ENCODE results near the gene SSPN.

The SSPN gene

DNA sequence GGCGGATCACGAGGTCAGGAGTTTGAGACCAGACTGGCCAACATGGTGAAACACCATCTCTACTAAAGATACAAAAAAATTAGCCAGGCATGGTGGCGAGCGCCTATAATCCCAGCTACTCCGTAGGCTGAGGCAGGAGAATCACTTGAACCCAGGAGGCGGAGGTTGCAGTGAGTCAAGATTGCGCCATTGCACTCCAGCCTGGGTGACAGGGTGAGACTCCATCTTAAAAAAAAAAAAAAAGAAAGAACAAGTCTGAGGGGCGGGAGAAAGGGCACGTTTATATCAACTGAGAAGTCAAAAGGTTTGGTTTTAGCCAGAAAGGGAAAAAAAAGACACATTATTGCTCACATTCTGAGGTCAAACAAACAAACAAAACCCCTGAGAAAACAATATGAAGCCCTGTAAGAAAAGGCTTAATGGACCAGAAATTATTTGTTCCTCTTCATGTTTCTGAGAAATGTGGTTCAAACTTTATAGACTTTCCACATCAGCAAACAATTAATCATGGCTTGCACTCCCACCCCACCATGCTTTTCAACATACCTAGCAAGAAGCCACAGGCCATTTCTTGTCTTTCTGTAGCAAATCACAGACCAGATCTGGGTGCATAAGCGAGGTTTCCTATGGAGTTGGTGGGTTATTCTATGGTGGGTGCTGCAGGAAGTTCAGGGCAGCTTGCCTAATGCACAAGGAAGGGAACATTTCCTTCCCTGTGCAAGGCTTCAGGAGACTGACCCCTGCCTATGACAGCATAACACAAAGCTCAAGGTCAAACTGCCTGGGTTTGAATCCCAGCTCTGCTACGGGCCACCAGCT lies 80.1 kb downstream of the SSPN start:
- peak overlapping the region; percentile 55 for H2AFZ ChIP-seq (ENCODE audit: low read length, unreplicated experiment)

DNA sequence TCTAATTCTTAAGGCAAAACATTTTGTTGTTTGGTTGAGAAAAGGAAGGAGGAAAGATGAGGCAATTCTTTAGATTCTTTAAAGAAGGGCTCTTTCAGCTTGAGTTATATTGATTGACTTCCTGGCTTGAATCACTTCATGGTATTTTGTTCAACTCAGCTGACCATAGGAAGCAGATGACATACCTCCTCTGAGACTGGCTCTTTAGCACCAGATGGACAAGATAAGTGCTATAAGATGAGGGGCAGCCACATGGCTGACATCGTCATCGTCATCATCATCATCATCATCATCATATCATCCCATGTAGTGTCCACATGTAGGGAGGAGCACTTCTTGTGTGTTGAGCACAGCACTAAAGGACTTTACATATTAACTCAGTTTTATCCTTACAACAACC lies 81.3 kb downstream of the SSPN start:
- H3K79me2 ChIP-seq (ENCODE audit: control insufficient read depth, insufficient read depth, low read length, unreplicated experiment), result no peaks in the 10 kb centered on the region
- no peak overlapping the region for H3K4me3 ChIP-seq (ENCODE audit: low read depth, low read length)
- no peaks in the 10 kb centered on the region for H3K27me3 ChIP-seq (ENCODE audit: insufficient read depth, low read length)
- no peak overlapping the region for H3K27ac ChIP-seq (ENCODE audit: low read depth, low read length)
- no peaks in the 10 kb centered on the region for H3K36me3 ChIP-seq (ENCODE audit: insufficient read depth, low read length)
- no peak overlapping the region for H2AFZ ChIP-seq (ENCODE audit: low read length, unreplicated experiment)
- peaks cover 46% of the 10 kb centered on the region for H3K4me1 ChIP-seq (ENCODE audit: control insufficient read depth, insufficient read depth, low read length, unreplicated experiment)

More for the DNA sequence above, 80.1 kb downstream of the SSPN start:
- H3K79me2 ChIP-seq (ENCODE audit: control insufficient read depth, insufficient read depth, low read length, unreplicated experiment), result no peaks in the 10 kb centered on the region
- peaks cover 56% of the 10 kb centered on the region for H3K4me1 ChIP-seq (ENCODE audit: control insufficient read depth, insufficient read depth, low read length, unreplicated experiment)
- H3K27me3 ChIP-seq (ENCODE audit: insufficient read depth, low read length), result no peaks in the 10 kb centered on the region
- H3K4me3 ChIP-seq (ENCODE audit: low read depth, low read length), result peak overlapping the region; percentile 23
- no peaks in the 10 kb centered on the region for H3K36me3 ChIP-seq (ENCODE audit: insufficient read depth, low read length)
- peak overlapping the region; percentile 97 for H3K27ac ChIP-seq (ENCODE audit: low read depth, low read length)

DNA sequence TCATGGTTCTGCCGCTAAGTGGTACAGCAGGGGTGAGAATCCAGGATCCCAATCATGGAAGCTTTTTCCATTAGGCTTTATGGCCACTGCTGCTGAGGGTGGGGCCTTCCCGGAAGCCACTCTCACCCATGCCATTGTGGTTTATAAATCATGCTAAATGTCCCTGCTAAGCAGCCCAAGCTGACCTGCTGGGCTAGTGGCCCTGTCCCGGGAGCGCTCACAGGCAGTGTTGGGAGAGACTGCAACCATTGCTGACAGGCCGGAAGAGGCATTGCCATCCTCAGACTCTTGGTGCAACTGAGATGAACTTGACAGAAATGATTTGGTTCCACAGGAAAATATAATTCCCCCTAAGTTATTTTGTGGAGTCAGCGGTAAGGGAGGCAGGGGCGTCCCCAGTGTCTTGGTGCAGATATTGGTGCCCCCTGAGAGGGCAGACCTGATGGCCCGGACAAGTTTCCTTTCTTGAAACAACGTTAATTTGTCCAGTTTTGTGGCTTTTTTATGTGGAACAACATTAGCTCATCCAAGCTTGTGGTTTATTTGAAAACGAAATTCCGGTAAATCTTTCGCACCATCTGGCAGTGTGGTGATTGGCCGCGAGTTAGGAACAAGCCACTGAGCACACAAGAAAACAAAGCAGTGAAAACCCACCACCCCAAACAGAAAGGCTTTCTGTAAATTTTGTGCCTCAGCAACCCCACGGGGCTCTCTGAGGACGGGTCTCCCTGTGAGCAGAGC lies 82.3 kb downstream of the SSPN start:
- Histone ChIP-seq H3K36me3 (ENCODE audit: insufficient read depth, low read length) (no peaks in the 10 kb centered on the region), H3K4me3 (ENCODE audit: low read depth, low read length) (no peak overlapping the region), H2AFZ (ENCODE audit: low read length, unreplicated experiment) (no peak overlapping the region), H3K79me2 (ENCODE audit: control insufficient read depth, insufficient read depth, low read length, unreplicated experiment) (no peaks in the 10 kb centered on the region), H3K4me1 (ENCODE audit: control insufficient read depth, insufficient read depth, low read length, unreplicated experiment) (peaks cover 36% of the 10 kb centered on the region), H3K27ac (ENCODE audit: low read depth, low read length) (no peak overlapping the region), H3K27me3 (ENCODE audit: insufficient read depth, low read length) (no peaks in the 10 kb centered on the region)

DNA sequence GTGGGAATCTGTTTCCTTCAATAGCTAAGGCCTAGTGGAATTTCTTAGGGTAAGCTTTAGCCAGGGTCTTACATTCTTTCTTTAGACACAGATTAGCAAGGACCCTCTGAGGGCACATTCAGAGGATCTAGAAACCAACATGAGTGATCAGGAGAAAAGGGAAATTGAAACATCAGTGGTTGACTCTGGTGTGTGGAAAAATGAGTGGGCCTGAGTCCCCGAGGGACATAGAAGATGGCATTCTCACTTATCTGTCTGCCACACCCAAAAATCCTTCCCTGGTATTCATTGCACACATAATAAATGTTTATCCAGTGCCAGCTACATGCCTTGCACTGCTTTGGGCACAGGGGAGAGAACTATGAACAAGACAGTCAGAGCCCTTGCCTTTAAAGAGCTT lies 82.9 kb downstream of the SSPN start:
- no peak overlapping the region for H3K27ac ChIP-seq (ENCODE audit: low read depth, low read length)
- H3K4me1 ChIP-seq (ENCODE audit: control insufficient read depth, insufficient read depth, low read length, unreplicated experiment), result peaks cover 32% of the 10 kb centered on the region
- H3K27me3 ChIP-seq (ENCODE audit: insufficient read depth, low read length), result no peaks in the 10 kb centered on the region
- H3K79me2 ChIP-seq (ENCODE audit: control insufficient read depth, insufficient read depth, low read length, unreplicated experiment), result no peaks in the 10 kb centered on the region
- no peak overlapping the region for H2AFZ ChIP-seq (ENCODE audit: low read length, unreplicated experiment)
- no peaks in the 10 kb centered on the region for H3K36me3 ChIP-seq (ENCODE audit: insufficient read depth, low read length)
- no peak overlapping the region for H3K4me3 ChIP-seq (ENCODE audit: low read depth, low read length)

DNA sequence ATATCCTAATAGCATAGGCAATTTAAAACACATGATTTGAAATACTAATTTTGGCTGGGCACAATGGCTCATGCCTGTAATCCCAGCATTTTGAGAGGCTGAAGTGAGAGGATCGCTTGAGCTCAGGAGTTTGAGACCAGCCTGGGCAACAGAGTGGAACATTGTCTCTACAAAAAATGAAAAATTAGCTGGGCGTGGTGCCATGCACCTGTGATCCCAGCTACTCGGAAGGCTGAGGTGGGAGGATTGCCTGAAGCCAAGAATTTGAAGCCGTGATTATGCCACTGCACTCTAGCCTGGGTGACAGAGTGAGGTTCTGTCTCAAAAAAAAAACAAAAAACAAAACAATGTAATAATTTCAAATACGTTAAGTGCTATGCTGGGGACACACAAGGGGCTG lies 83.3 kb downstream of the SSPN start:
- H2AFZ ChIP-seq (ENCODE audit: low read length, unreplicated experiment), result no peak overlapping the region
- no peaks in the 10 kb centered on the region for H3K27me3 ChIP-seq (ENCODE audit: insufficient read depth, low read length)
- no peaks in the 10 kb centered on the region for H3K36me3 ChIP-seq (ENCODE audit: insufficient read depth, low read length)
- H3K4me3 ChIP-seq (ENCODE audit: low read depth, low read length), result no peak overlapping the region
- H3K4me1 ChIP-seq (ENCODE audit: control insufficient read depth, insufficient read depth, low read length, unreplicated experiment), result peaks cover 28% of the 10 kb centered on the region
- no peak overlapping the region for H3K27ac ChIP-seq (ENCODE audit: low read depth, low read length)
- no peaks in the 10 kb centered on the region for H3K79me2 ChIP-seq (ENCODE audit: control insufficient read depth, insufficient read depth, low read length, unreplicated experiment)

DNA sequence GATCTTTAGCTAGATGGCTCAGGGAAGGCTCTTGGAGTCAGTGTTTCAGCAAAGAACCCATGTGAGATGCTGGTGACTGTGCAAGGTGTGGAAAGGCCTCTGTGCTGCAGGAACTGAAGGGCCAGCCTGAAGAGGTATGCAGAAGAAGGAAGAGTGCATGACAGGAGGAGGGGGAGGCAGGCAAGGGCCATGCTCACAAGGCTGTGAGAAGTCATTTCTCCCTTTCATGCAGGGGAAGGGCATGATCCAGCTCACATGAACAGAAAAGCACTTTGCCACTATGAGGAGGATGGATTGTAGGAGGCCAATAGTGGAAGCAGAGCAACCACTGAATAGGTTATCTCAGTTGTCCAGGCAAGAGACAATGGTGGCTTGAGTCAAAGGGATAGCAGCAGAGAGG lies 83.7 kb downstream of the SSPN start:
- Histone ChIP-seq H3K27ac (ENCODE audit: low read depth, low read length) (no peak overlapping the region), H3K27me3 (ENCODE audit: insufficient read depth, low read length) (no peaks in the 10 kb centered on the region), H3K36me3 (ENCODE audit: insufficient read depth, low read length) (no peaks in the 10 kb centered on the region), H3K4me3 (ENCODE audit: low read depth, low read length) (no peak overlapping the region), H2AFZ (ENCODE audit: low read length, unreplicated experiment) (no peak overlapping the region), H3K79me2 (ENCODE audit: control insufficient read depth, insufficient read depth, low read length, unreplicated experiment) (no peaks in the 10 kb centered on the region), H3K4me1 (ENCODE audit: control insufficient read depth, insufficient read depth, low read length, unreplicated experiment) (peaks cover 24% of the 10 kb centered on the region)

DNA sequence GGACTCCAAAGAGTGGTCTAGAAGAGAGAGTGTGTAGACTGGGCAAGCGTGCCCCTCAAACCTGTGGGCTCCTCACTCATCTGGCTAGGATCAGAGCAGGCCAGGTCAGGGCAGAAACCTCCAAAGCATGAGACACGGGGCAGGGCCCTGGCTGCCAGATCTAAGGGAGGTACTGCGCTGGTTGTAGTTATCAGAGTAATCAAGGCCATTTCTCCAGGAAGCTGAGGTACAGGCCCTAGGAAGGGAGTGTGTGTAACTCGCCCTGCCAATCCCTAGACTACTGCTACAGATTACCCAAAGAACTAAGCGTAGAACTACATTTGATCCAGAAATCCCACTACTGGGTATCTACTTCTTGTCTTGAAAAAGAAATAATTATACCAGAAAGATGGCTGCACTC lies 84.5 kb downstream of the SSPN start:
- H3K79me2 ChIP-seq (ENCODE audit: control insufficient read depth, insufficient read depth, low read length, unreplicated experiment), result no peaks in the 10 kb centered on the region

DNA sequence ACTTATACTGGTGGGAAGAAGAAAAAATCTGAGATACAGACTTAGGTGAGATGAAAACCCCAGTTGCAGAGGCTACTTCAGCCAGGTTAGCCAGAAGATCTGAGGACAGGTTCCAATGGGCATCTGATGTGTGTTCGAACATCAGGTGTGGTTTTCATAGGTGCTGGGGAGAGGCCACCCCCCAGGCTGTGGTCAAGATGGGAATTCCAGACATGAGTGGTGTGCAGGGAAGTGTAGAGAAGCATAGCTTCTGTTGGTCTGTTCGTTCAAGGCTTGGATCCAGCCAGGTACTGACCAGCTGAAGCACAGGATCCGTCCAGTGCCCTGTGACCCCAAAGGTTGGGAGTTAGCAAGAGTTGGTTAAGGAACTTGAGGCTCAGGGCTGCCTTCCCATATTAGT lies 85.5 kb downstream of the SSPN start:
- Histone ChIP-seq H3K79me2 (ENCODE audit: control insufficient read depth, insufficient read depth, low read length, unreplicated experiment) (no peaks in the 10 kb centered on the region), H3K4me1 (ENCODE audit: control insufficient read depth, insufficient read depth, low read length, unreplicated experiment) (peaks cover 9% of the 10 kb centered on the region), H3K36me3 (ENCODE audit: insufficient read depth, low read length) (no peaks in the 10 kb centered on the region), H2AFZ (ENCODE audit: low read length, unreplicated experiment) (no peak overlapping the region), H3K4me3 (ENCODE audit: low read depth, low read length) (no peak overlapping the region), H3K27ac (ENCODE audit: low read depth, low read length) (no peak overlapping the region), H3K27me3 (ENCODE audit: insufficient read depth, low read length) (no peaks in the 10 kb centered on the region)

More for the DNA sequence above, 84.5 kb downstream of the SSPN start:
- no peaks in the 10 kb centered on the region for H3K27me3 ChIP-seq (ENCODE audit: insufficient read depth, low read length)
- H2AFZ ChIP-seq (ENCODE audit: low read length, unreplicated experiment), result no peak overlapping the region
- H3K4me1 ChIP-seq (ENCODE audit: control insufficient read depth, insufficient read depth, low read length, unreplicated experiment), result peaks cover 18% of the 10 kb centered on the region
- no peaks in the 10 kb centered on the region for H3K36me3 ChIP-seq (ENCODE audit: insufficient read depth, low read length)
- no peak overlapping the region for H3K27ac ChIP-seq (ENCODE audit: low read depth, low read length)
- H3K4me3 ChIP-seq (ENCODE audit: low read depth, low read length), result no peak overlapping the region

DNA sequence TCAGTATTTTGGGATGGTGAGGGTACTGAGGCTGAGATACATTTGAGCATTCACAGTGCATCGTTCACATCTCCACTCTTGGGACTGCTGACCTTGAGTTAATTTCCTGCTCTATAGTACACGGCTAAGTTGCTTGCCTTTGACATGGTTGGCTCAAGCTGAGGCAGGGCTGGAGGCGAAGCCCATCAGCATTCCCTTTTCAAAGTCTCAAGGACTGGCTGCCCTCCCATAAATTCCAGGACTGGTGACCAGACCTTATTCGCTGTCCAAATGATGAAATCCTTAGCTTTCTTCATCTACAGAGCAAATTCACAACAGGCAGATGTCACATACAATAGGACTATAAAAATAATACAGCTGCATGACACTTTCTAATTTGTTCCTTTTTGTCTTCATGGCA lies 85.9 kb downstream of the SSPN start:
- no peak overlapping the region for H2AFZ ChIP-seq (ENCODE audit: low read length, unreplicated experiment)
- H3K4me1 ChIP-seq (ENCODE audit: control insufficient read depth, insufficient read depth, low read length, unreplicated experiment), result peaks cover 4% of the 10 kb centered on the region
- no peaks in the 10 kb centered on the region for H3K36me3 ChIP-seq (ENCODE audit: insufficient read depth, low read length)
- H3K4me3 ChIP-seq (ENCODE audit: low read depth, low read length), result no peak overlapping the region
- H3K27ac ChIP-seq (ENCODE audit: low read depth, low read length), result no peak overlapping the region
- H3K27me3 ChIP-seq (ENCODE audit: insufficient read depth, low read length), result no peaks in the 10 kb centered on the region
- H3K79me2 ChIP-seq (ENCODE audit: control insufficient read depth, insufficient read depth, low read length, unreplicated experiment), result no peaks in the 10 kb centered on the region

DNA sequence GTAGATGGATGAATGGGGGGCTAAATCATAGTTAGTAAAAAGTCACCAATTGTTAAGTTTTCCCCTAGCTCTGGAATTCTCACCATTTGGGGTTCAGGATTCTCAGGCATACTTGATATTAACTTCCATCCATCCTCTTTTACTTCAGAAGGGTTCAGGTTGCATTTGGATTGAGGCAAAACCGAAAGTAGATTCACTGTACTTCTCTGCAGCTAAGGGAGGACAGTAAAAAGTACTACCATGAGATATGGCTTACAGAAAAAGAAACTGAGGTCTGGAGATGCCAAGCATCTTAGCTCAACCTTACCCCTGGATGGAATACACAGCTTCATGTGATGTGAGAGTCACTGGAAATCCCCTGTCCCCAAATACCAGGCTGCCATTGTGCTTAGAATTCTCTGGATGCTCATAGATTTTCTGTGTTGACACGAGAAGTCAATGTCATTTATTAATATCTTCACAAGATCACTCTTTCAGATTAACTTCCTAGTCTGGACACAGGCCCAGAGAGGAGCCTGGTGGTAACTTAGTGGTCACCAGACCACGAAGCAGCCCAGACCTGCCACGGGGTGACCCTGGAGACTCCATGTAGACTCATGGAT lies 87.1 kb downstream of the SSPN start:
- no peaks in the 10 kb centered on the region for H3K79me2 ChIP-seq (ENCODE audit: control insufficient read depth, insufficient read depth, low read length, unreplicated experiment)
- no peak overlapping the region for H3K27ac ChIP-seq (ENCODE audit: low read depth, low read length)
- H3K27me3 ChIP-seq (ENCODE audit: insufficient read depth, low read length), result no peaks in the 10 kb centered on the region
- H3K4me3 ChIP-seq (ENCODE audit: low read depth, low read length), result no peak overlapping the region
- H3K36me3 ChIP-seq (ENCODE audit: insufficient read depth, low read length), result no peaks in the 10 kb centered on the region
- peaks cover 4% of the 10 kb centered on the region for H3K4me1 ChIP-seq (ENCODE audit: control insufficient read depth, insufficient read depth, low read length, unreplicated experiment)
- no peak overlapping the region for H2AFZ ChIP-seq (ENCODE audit: low read length, unreplicated experiment)

Data from ACC112 (cell line).